Vagina (tissue), 2 donors: ENCODE results near the gene SIGLEC14.

Experiments
- POLR2A ChIP-seq, 2 donors: fragments of 450-650 bp; IDR thresholded peaks; one replicate each; pipeline ENCODE4 v1.6.1; 2017; ENCODE audit warnings: antibody characterized with exemption in 2 of 2, mild to moderate bottlenecking in 2 of 2, moderate library complexity in 2 of 2
- POLR2AphosphoS5 ChIP-seq, 2 donors: sonication (generic); formaldehyde crosslinking; IDR thresholded peaks; one replicate each; pipeline ENCODE4 v1.9.0; 2017; ENCODE audit warnings: antibody characterized with exemption in 2 of 2, mild to moderate bottlenecking in 2 of 2, low read depth in 1 of 2; ENCODE audit not compliant: insufficient read depth in 1 of 2
- TF ChIP-seq, protein P1 (sequence below), 3 experiments: fragments of 450-650 bp in 2 of 3; fragments of 200-600 bp in 1 of 3; sonication (generic) in 1 of 3; IDR thresholded peaks; one replicate each; pipeline ENCODE4 v1.5.1; 2017 to 2019; ENCODE audit warnings: antibody characterized with exemption in 3 of 3, mild to moderate bottlenecking in 2 of 3, moderate library complexity in 2 of 3

- TF ChIP-seq, protein P1, sequence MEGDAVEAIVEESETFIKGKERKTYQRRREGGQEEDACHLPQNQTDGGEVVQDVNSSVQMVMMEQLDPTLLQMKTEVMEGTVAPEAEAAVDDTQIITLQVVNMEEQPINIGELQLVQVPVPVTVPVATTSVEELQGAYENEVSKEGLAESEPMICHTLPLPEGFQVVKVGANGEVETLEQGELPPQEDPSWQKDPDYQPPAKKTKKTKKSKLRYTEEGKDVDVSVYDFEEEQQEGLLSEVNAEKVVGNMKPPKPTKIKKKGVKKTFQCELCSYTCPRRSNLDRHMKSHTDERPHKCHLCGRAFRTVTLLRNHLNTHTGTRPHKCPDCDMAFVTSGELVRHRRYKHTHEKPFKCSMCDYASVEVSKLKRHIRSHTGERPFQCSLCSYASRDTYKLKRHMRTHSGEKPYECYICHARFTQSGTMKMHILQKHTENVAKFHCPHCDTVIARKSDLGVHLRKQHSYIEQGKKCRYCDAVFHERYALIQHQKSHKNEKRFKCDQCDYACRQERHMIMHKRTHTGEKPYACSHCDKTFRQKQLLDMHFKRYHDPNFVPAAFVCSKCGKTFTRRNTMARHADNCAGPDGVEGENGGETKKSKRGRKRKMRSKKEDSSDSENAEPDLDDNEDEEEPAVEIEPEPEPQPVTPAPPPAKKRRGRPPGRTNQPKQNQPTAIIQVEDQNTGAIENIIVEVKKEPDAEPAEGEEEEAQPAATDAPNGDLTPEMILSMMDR (IDR thresholded peaks at IDR 0.05): no peak
- TF ChIP-seq POLR2AphosphoS5 (IDR thresholded peaks at IDR 0.05; ENCODE audit: insufficient read depth in 1 of 2, low read depth in 1 of 2) (no peak), POLR2A (IDR thresholded peaks at IDR 0.05) (no peak)
Observed at GRCh38 chr19:51653162-51653561, 6.5 kb upstream of the SIGLEC14 start.
